Dendritic cell treated with granulocyte-macrophage colony-stimulating factor and Interleukin-4, amounts not matched to agents 40 ng/mL and 50 ng/mL, for 4 days (primary cell): ENCODE data around the gene TASL.
"Not testable (repeated sequence)": the region's sequence is repeated elsewhere in the genome, so short reads cannot be mapped to it uniquely, and the experiment has no call there.

Source experiments
- H3K27ac Mint-ChIP-seq: one replicate; pipeline ENCODE4 v1.8.0; 2022; ENCODE audit warnings: mild to moderate bottlenecking, mixed read lengths
- H3K27me3 Mint-ChIP-seq: one replicate; pipeline ENCODE4 v1.8.0; 2022; ENCODE audit warnings: mild to moderate bottlenecking, mixed read lengths
- H3K36me3 Mint-ChIP-seq: one replicate; pipeline ENCODE4 v1.8.0; 2022; ENCODE audit warnings: low read depth, mixed read lengths
- H3K4me1 Mint-ChIP-seq: one replicate; pipeline ENCODE4 v1.8.0; 2022; ENCODE audit warnings: low read depth, mixed read lengths
- H3K4me3 Mint-ChIP-seq: one replicate; pipeline ENCODE4 v1.8.0; 2022; ENCODE audit warnings: mild to moderate bottlenecking, moderate library complexity, mixed read lengths
- H3K9me3 Mint-ChIP-seq: one replicate; pipeline ENCODE4 v1.8.0; 2022; ENCODE audit warnings: mixed read lengths
- intact Hi-C: fragments of 100-400 bp; cut with micrococcal nuclease; formaldehyde crosslinking; loops from one replicate; pipeline ENCODE4 v1.15.0; 2022

Gene TASL

DNA sequence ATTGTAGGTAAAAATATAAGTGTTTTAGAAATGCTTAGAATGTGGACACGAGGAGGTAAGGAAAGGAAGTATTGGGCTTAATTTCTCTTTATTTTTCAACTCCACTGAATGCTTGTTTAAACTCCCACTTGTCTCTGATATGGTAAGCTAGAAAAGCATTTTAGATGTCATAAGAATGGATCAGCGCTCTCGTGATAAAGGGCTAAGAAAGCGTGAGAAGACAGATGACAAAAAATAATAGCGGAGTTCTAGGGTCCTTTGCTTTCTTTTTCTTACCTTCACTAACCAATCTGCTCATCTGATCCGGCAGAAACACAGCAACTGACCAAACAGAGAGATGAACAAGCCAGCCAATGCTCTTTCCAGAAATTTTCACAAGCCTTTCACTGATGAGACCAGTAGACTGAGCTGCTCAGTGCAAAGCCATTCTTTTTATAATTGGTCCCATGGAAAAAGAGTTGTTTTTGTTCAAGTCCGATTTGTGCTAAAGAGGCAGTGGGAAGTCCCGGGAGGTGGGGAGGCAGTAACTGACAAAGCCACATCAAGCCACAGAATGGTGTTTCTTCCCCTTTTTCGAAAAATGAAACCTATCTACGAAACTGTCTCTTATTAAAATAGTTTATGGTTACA is at the start of gene TASL:
Gene TASL, minus strand, starts transcription at position 405 of the 630 bp plus-strand sequence. CDS start 17,411 bp downstream, outside the sequence.
- intact Hi-C loops = loop anchor here (2.0 to 10.0 kb wide), 2 partner anchors 35 to 77 kb away; partner anchors contain the start of gene GK
- Mint-ChIP-seq H3K4me1 (peaks cover 19% of the 10 kb centered on the region), H3K9me3 (no peaks in the 10 kb centered on the region), H3K4me3 (peak within 1 kb of the TSS; percentile 80), H3K27me3 (no peaks in the 10 kb centered on the region), H3K27ac (peak within 1 kb of the TSS; percentile 96), H3K36me3 (peaks cover 33% of the 10 kb centered on the region)

- intact Hi-C loops = no loop called here
- H3K4me3 Mint-ChIP-seq = no peak overlapping the region
- peaks cover 15% of the 10 kb centered on the region for H3K4me1 Mint-ChIP-seq
- H3K27ac Mint-ChIP-seq = no peak overlapping the region
- no peaks in the 10 kb centered on the region for H3K27me3 Mint-ChIP-seq
- no peaks in the 10 kb centered on the region for H3K9me3 Mint-ChIP-seq
- no peaks in the 10 kb centered on the region for H3K36me3 Mint-ChIP-seq
Observed at GRCh38 chrX:30626402-30626801, 48.8 kb upstream of the TASL start.

- no peaks in the 10 kb centered on the region for H3K36me3 Mint-ChIP-seq
- peaks cover 23% of the 10 kb centered on the region for H3K4me1 Mint-ChIP-seq
- no peaks in the 10 kb centered on the region for H3K27me3 Mint-ChIP-seq
- no peaks in the 10 kb centered on the region for H3K9me3 Mint-ChIP-seq
- H3K27ac Mint-ChIP-seq = no peak overlapping the region
- intact Hi-C loops = no loop called here
- no peak overlapping the region for H3K4me3 Mint-ChIP-seq
Observed at GRCh38 chrX:30622361-30622760, 44.8 kb upstream of the TASL start.

GRCh38 chrX:30620980-30621618 is 43.5 kb upstream of the TASL start:
- intact Hi-C loops = no loop called here
- Mint-ChIP-seq H3K4me1 (peaks cover 20% of the 10 kb centered on the region), H3K27me3 (no peaks in the 10 kb centered on the region), H3K27ac (peak overlapping the region; percentile 77), H3K4me3 (no peak overlapping the region), H3K9me3 (no peaks in the 10 kb centered on the region), H3K36me3 (no peaks in the 10 kb centered on the region)

- intact Hi-C loops = no loop called here
Observed at GRCh38 chrX:30620125-30620524, 42.6 kb upstream of the TASL start.

DNA sequence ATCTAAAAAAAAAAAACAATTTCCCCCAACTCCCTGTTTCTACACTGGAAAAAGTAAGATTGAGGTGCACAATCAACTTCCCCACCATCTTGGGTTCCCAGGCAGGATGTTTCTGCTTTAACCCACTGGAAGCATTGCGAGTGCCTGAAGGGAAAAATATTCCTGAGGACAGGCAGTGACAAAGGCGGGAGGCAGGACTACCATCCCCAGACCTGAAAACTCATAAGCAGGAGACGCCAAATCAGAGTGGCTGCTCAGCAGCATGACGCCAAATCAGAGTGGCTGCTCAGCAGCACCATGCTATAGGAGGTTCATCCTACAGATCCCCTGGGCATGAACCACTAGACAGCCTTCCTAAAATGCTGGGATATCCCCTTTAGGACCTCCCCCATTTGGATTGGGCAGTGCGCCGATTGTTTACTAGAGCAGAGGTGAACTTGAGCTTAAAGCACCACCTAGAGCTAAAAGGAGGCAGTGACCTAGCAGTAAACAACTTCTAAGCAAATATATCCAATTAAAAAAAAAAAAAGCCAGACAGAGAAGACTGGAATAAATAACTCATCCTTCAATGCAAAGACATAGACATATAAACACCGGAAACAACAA is 40.7 kb upstream of the TASL start:
- Mint-ChIP-seq H3K36me3 (no peaks in the 10 kb centered on the region), H3K4me1 (peaks cover 20% of the 10 kb centered on the region), H3K9me3 (no peaks in the 10 kb centered on the region), H3K27me3 (no peaks in the 10 kb centered on the region), H3K27ac (peak overlapping the region; percentile 61), H3K4me3 (peak overlapping the region; percentile 17)
- intact Hi-C loops = no loop called here

More at GRCh38 chrX:30620125-30620524, 42.6 kb upstream of the TASL start:
- Mint-ChIP-seq H3K36me3 (no peaks in the 10 kb centered on the region), H3K4me1 (peaks cover 20% of the 10 kb centered on the region), H3K9me3 (no peaks in the 10 kb centered on the region), H3K27me3 (no peaks in the 10 kb centered on the region), H3K4me3 (no peak overlapping the region), H3K27ac (peak overlapping the region; percentile 77)

GRCh38 chrX:30615229-30615628 is 37.7 kb upstream of the TASL start:
- intact Hi-C loops = no loop called here
- H3K27me3 Mint-ChIP-seq = no peaks in the 10 kb centered on the region
- H3K27ac Mint-ChIP-seq = no peak overlapping the region
- H3K4me1 Mint-ChIP-seq = peaks cover 12% of the 10 kb centered on the region
- no peaks in the 10 kb centered on the region for H3K9me3 Mint-ChIP-seq
- H3K4me3 Mint-ChIP-seq = no peak overlapping the region
- no peaks in the 10 kb centered on the region for H3K36me3 Mint-ChIP-seq

DNA sequence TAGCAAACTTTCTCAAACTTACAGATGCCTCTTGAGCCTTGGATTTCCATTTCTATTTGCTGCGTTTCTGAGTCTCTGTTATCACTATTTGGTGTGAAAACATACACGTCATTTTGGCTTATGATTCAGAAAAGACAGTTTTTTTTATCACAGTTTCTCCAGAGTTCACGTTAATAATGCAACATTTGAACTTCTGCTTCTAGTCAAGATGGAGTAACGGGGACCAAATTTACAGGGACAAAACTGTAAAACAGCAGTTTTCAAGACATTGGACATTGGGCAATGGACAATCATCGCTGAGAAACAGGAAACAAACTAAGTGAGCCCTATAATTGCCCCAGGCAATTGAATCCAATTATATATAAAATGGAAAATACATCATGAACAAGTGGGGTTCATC is 36.2 kb upstream of the TASL start:
- peak overlapping the region; percentile 84 for H3K27ac Mint-ChIP-seq
- H3K4me1 Mint-ChIP-seq = peaks cover 12% of the 10 kb centered on the region
- no peaks in the 10 kb centered on the region for H3K36me3 Mint-ChIP-seq
- intact Hi-C loops = loop anchor here (2.0 kb wide), 2 partner anchors 15 to 37 kb away; partner anchors contain the start of gene TASL
- H3K27me3 Mint-ChIP-seq = no peaks in the 10 kb centered on the region
- H3K9me3 Mint-ChIP-seq = no peaks in the 10 kb centered on the region
- H3K4me3 Mint-ChIP-seq = peak overlapping the region; percentile 44

DNA sequence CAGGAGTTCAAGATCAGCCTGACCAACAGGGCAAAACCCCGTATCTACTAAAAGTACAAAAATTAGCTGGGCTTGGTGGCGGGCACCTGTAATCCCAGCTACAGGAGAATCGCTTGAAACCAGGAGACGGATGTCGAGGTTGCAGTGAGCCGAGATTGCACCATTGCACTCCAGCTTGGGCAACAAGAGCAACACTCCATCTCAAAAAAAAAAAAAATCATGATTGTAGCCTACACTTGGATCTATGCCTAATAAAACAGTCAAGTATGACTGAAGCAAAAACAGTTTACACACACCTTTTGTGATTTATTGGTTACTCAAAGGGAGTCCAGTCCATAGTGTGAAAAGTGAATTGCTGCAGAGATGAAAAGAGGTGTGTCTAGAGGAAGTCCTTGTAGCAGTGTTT is 34.7 kb upstream of the TASL start:
- no peaks in the 10 kb centered on the region for H3K4me1 Mint-ChIP-seq
- intact Hi-C loops = loop anchor here (2.0 kb wide), 2 partner anchors 13 to 35 kb away; partner anchors contain the start of gene TASL
- no peaks in the 10 kb centered on the region for H3K27me3 Mint-ChIP-seq
- H3K9me3 Mint-ChIP-seq = no peaks in the 10 kb centered on the region
- peak overlapping the region; percentile 61 for H3K4me3 Mint-ChIP-seq
- peak overlapping the region; percentile 84 for H3K27ac Mint-ChIP-seq
- H3K36me3 Mint-ChIP-seq = no peaks in the 10 kb centered on the region

- Mint-ChIP-seq H3K9me3 (no peaks in the 10 kb centered on the region), H3K27me3 (no peaks in the 10 kb centered on the region), H3K4me3 (no peak overlapping the region), H3K27ac (no peak overlapping the region), H3K4me1 (peaks cover under 1% of the 10 kb centered on the region), H3K36me3 (no peaks in the 10 kb centered on the region)
- intact Hi-C loops = no loop called here
Observed at GRCh38 chrX:30610026-30610425, 32.5 kb upstream of the TASL start.

DNA sequence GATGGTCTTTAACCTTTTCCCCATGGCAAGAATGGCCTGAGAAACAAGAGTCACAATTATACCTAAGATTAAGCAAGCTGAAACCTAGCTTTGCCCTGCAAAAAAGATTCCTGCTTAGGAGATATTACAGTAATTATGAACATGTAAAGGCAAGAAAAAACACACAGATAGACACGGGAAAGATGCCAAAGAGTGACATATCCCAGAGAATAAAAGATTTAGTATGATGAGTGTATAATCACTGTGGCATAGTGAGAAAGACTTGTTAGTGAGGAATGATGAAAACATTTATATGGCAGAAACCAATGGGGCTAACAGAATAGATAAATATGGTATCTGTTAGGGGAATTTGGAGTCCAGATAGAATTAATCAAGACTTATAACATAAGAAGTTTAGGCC is 29.6 kb upstream of the TASL start:
- Mint-ChIP-seq H3K4me3 (no peak overlapping the region), H3K27me3 (no peaks in the 10 kb centered on the region), H3K36me3 (no peaks in the 10 kb centered on the region), H3K9me3 (no peaks in the 10 kb centered on the region), H3K4me1 (peaks cover 10% of the 10 kb centered on the region), H3K27ac (no peak overlapping the region)
- intact Hi-C loops = no loop called here

DNA sequence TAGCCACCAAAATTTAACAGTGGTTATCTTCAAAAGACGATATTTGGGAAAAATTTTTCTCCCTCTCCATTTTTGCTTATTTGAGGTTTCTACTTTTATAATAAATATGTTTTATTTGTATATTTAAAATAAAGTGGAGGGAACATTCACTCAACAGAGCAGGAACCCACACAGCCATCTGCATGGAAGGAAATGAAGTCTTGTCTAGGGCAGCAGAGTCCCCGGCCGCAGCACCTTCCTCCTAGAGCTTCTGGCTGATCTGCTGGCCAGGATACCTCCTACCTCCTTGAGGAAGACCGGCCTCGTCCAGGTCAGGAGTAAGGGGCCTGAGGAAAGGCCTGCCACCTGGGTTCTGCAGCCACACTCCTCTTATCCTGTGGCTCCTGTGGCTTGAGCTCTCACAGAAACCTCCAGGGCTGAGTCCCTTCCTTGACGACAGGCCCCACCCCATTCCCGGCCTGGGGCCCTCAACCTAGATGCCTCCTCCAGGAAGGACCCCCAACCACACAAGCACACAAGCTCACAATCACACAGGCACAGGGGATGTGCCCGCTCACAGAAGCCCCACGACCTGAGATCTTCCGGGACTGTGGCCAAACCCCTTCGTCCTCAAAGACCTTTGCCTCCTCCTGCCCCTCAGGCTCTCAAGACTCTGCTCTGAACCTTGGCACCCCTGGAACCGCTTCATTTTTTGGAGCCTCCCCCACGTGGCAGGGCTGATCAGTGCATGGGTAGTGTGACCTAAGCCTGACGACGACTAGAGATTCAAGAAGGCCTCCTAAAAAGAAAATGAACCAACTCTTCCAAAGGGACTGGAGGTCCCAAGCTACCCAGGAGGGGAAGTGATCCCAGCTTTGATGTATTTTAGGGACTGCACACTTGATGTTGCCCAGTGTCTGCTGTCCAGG is 23.0 kb upstream of the TASL start:
- intact Hi-C loops, H3K9me3 Mint-ChIP-seq, H3K36me3 Mint-ChIP-seq, H3K27ac Mint-ChIP-seq, H3K4me3 Mint-ChIP-seq, H3K27me3 Mint-ChIP-seq: not testable (repeated sequence)
- peaks cover 29% of the 10 kb centered on the region for H3K4me1 Mint-ChIP-seq

DNA sequence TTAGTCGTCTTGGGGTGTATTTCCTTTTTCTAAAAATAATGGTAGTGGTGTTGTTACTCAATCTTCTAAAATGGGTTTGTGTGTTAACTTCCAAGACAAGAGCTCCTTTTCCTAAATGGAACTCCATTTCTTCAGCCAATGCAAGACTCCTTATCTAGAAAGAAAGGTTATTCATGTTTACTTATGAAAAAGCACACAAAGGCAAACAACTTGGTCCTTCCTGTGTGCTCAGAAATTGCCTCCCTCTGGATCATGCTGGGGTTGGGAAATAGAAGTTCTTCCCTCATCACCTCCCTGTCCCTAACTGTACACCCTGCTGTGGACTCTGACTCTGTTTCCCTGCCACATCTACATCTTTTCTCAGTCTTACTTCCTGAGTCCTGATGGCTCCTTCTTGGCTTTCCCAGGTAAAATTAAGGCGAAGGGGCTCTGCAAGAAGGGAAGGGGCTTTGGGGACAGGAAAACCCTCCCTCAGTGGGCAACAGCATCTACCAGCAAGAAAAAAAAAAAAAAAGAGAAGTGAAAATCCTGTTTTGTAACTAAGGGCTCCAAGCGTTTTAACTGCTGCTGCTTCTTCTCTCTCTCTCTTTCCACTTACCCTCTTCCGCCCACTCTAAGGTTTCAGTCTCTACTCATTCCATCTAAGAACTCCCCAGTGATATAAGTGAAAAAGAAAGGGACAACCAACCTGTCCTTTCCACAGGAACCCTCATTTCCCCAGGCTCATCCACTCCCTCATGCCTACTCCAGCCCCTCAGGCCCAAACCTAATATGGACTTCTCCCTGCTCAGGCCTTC is 19.8 kb upstream of the TASL start:
- Mint-ChIP-seq H3K4me3 (peak overlapping the region; percentile 59), H3K27ac (peak overlapping the region; percentile 94)
- intact Hi-C loops = loop anchor here (2.0 kb wide), 1 partner anchor 15 kb away; no protein-coding TSS in a partner anchor

More for the DNA sequence above, 19.8 kb upstream of the TASL start:
- no peaks in the 10 kb centered on the region for H3K27me3 Mint-ChIP-seq
- H3K36me3 Mint-ChIP-seq = no peaks in the 10 kb centered on the region
- peaks cover 20% of the 10 kb centered on the region for H3K4me1 Mint-ChIP-seq
- no peaks in the 10 kb centered on the region for H3K9me3 Mint-ChIP-seq
